BLaER1 (cell line): Measurements from ENCODE around the gene NEDD8.

Source experiments
- H3K27ac ChIP-seq: shearing (Covaris generic); formaldehyde crosslinking; 2 replicates; pipeline ENCODE4 v1.8.1; 2022
- H3K27me3 ChIP-seq: shearing (Covaris generic); formaldehyde crosslinking; 2 replicates; pipeline ENCODE4 v1.8.1; 2022
- H3K36me3 ChIP-seq: shearing (Covaris generic); formaldehyde crosslinking; 2 replicates; pipeline ENCODE4 v1.8.1; 2022
- H3K4me1 ChIP-seq: shearing (Covaris generic); formaldehyde crosslinking; 2 replicates; pipeline ENCODE4 v1.8.1; 2022
- H3K4me2 ChIP-seq: shearing (Covaris generic); formaldehyde crosslinking; 2 replicates; pipeline ENCODE4 v1.8.1; 2022
- H3K4me3 ChIP-seq: shearing (Covaris generic); formaldehyde crosslinking; 2 replicates; pipeline ENCODE4 v1.8.1; 2022
- H3K9ac ChIP-seq: shearing (Covaris generic); formaldehyde crosslinking; 2 replicates; pipeline ENCODE4 v1.8.1; 2022
- H3K9me3 ChIP-seq: shearing (Covaris generic); formaldehyde crosslinking; 2 replicates; pipeline ENCODE4 v1.8.1; 2022
- H4K20me1 ChIP-seq: shearing (Covaris generic); formaldehyde crosslinking; 2 replicates; pipeline ENCODE4 v1.8.1; 2022
- Cebpa-rat ChIP-seq: shearing (Covaris generic); IDR thresholded peaks from 2 replicates; pipeline ENCODE4 v1.8.1; 2022

NEDD8 gene

DNA sequence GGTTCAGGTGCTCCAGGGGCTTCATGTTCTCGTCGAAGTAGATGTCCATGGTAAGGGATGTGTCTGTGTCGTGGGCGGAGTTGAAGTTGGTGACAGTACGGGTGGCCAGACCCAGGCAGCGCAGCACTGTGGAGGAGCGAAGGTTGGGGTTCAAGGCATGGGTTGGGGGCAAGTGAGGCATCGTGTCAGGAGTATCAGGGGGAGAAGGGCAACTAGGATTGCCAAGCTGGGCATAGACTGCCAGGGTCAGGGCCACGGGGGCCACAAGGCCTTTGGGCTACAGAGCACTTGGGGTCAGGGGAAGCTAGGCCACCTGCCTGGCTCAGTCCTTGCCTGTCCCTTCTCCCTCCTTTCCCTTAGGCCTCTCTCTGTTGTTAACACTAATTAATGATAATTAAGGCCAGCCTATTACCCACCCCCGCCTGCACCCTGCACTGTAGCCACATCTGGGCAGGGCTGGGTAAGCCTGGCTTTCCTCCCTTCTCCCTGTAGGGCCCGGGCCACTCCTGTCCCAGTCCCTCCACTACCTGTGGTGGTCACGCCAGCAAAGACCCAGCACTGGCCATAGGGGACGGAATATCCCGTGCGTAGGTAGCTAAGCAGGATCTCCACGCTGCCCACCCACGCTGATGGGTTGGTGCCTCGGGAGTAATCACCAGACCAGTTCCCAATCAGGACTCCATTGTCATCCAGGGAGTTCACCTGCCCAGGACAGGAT lies 26.5 kb upstream of the NEDD8 start:
- H3K9ac ChIP-seq, result no peak overlapping the region
- H3K36me3 ChIP-seq, result peaks cover 13% of the 10 kb centered on the region; the same call in 1 of the 2 replicates
- no peaks in the 10 kb centered on the region for H3K9me3 ChIP-seq

GRCh38 chr14:24258119-24258518 lies 26.0 kb upstream of the NEDD8 start:
- no peak overlapping the region for H3K9ac ChIP-seq

More for the DNA sequence above, 26.5 kb upstream of the NEDD8 start:
- no peak overlapping the region for H3K4me2 ChIP-seq
- TF ChIP-seq Cebpa-rat, result no peak
- H4K20me1 ChIP-seq, result no peaks in the 10 kb centered on the region
- H3K4me3 ChIP-seq, result no peak overlapping the region
- H3K4me1 ChIP-seq, result no peaks in the 10 kb centered on the region
- no peaks in the 10 kb centered on the region for H3K27me3 ChIP-seq
- no peak overlapping the region for H3K27ac ChIP-seq

DNA sequence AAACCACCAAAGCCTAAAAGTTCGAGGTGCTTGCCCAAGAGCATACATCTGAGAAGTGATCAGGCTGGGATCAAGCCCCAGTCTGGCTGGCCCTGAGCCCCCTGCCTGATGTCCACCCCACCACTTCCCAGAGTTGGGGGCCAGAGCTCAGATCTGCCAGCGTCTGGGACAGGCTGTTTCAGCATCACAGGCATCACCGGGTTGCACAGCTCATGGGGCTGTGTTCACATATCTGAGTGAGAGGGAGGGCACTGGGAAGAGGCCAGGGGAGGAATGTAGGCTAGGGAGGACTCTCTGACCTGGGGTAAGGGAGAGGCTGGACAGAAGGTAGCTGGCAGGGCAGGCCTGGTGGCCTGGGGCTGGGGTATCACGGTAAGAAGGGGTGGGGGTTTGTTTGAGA lies 24.8 kb upstream of the NEDD8 start:
- Histone ChIP-seq H3K36me3 (peaks cover 17% of the 10 kb centered on the region; the same call in 1 of the 2 replicates), H3K27ac (no peak overlapping the region), H3K27me3 (no peaks in the 10 kb centered on the region), H3K9me3 (no peaks in the 10 kb centered on the region), H3K4me3 (no peak overlapping the region), H3K4me1 (no peaks in the 10 kb centered on the region), H3K4me2 (no peak overlapping the region), H3K9ac (no peak overlapping the region), H4K20me1 (no peaks in the 10 kb centered on the region)
- no peak for TF ChIP-seq Cebpa-rat

More at GRCh38 chr14:24258119-24258518, 26.0 kb upstream of the NEDD8 start:
- TF ChIP-seq Cebpa-rat, result no peak
- H3K27me3 ChIP-seq, result no peaks in the 10 kb centered on the region
- no peak overlapping the region for H3K4me2 ChIP-seq
- no peaks in the 10 kb centered on the region for H4K20me1 ChIP-seq
- H3K27ac ChIP-seq, result no peak overlapping the region
- H3K4me1 ChIP-seq, result no peaks in the 10 kb centered on the region
- no peaks in the 10 kb centered on the region for H3K9me3 ChIP-seq
- H3K36me3 ChIP-seq, result peaks cover 13% of the 10 kb centered on the region; the same call in 1 of the 2 replicates
- no peak overlapping the region for H3K4me3 ChIP-seq

DNA sequence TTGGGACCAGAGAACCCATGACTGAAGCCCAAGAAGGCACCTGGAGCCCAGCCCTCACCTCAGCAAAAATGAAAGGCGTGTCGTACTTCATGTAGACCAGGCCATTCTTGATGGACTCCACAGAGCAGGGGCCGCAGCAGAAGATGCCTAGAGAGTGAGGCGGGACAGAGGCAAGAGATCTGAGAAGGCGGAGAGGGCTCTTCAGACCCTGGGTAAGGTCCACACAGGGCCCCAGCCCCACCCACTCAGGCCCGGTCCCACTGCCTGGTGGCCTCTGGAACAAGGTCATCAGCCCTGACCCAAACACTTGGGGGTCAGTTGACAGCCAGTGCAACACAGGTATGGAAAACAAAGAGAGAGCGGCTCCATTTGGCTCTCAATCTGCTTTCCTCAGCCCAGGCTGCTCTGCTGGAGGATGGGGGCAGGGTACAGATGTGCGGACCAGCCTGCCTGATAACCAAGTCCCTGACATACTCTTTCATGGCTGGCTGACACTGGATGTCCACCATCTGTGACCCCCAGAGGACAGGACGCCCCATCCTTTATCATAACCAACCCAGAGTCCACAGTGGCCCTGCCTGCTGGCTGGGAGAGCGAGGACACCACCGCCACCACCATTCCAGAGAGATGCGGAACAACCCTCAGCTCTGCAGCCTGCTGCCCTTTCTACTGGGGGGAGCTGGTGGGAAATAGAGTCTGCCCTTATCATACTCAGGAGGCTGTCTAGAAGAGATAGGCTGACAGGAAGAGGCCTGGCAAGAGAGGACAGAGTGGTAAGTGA lies 24.0 kb upstream of the NEDD8 start:
- H3K4me2 ChIP-seq, result no peak overlapping the region

DNA sequence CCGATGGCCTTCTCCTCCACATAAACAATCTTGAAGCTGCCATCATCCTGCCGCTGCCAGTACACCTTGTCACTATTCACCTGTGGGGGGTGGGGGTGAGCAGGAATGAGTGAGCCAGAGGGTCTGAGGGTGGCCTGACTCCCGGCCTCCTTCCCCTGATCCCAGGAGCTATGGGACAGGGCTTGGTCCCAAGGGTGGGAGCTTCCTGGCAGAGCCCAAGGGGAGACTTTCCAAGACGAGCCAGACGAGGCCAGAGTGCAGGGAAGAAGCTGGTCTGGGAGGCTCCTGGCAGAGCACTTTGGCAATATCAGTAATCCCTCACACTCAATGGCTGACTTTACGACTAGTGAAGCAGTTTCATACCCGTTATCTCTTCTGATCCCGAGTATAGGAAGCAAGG lies 23.3 kb upstream of the NEDD8 start:
- H3K9me3 ChIP-seq, result no peaks in the 10 kb centered on the region
- no peak overlapping the region for H3K27ac ChIP-seq
- no peaks in the 10 kb centered on the region for H3K27me3 ChIP-seq
- no peak overlapping the region for H3K4me3 ChIP-seq
- H3K36me3 ChIP-seq, result peaks cover 17% of the 10 kb centered on the region; the same call in 1 of the 2 replicates
- TF ChIP-seq Cebpa-rat, result no peak
- no peak overlapping the region for H3K9ac ChIP-seq
- no peaks in the 10 kb centered on the region for H4K20me1 ChIP-seq
- H3K4me2 ChIP-seq, result no peak overlapping the region
- peaks cover 6% of the 10 kb centered on the region for H3K4me1 ChIP-seq

More for the DNA sequence above, 24.0 kb upstream of the NEDD8 start:
- Histone ChIP-seq H3K36me3 (peaks cover 17% of the 10 kb centered on the region; the same call in 1 of the 2 replicates), H3K9ac (no peak overlapping the region), H3K9me3 (no peaks in the 10 kb centered on the region), H4K20me1 (no peaks in the 10 kb centered on the region), H3K27ac (no peak overlapping the region), H3K27me3 (no peaks in the 10 kb centered on the region), H3K4me3 (no peak overlapping the region), H3K4me1 (no peaks in the 10 kb centered on the region)
- no peak for TF ChIP-seq Cebpa-rat

- Histone ChIP-seq H3K9ac (no peak overlapping the region), H3K9me3 (no peaks in the 10 kb centered on the region), H3K4me2 (no peak overlapping the region), H4K20me1 (no peaks in the 10 kb centered on the region), H3K4me1 (peaks cover 11% of the 10 kb centered on the region), H3K36me3 (peaks cover 17% of the 10 kb centered on the region; the same call in 1 of the 2 replicates), H3K27me3 (no peaks in the 10 kb centered on the region), H3K27ac (no peak overlapping the region), H3K4me3 (no peak overlapping the region)
- TF ChIP-seq Cebpa-rat, result no peak
Measured at GRCh38 chr14:24254630-24255392, 22.6 kb upstream of the NEDD8 start.

DNA sequence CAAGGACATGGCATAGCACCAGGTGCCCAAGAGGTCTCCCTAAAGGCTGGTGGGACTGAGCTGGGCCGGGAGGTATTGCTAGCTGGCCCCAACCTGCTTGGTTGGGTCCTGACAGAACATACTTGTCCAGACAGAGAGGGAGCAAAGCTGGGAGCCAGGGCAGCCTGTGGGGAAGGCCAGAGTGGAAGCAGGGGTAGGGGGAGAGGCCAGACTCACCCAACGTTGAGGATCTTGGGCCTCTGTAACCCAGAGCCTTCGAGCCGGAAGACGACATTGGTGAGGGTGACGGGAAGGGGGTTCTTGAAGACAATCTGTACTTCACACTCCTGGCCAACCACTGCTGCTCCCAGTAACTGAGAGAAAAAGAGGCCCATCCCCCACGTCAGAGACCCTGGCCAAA lies 21.8 kb upstream of the NEDD8 start:
- H3K36me3 ChIP-seq, result peaks cover 17% of the 10 kb centered on the region; the same call in 1 of the 2 replicates
- H3K27me3 ChIP-seq, result no peaks in the 10 kb centered on the region
- no peak for TF ChIP-seq Cebpa-rat

DNA sequence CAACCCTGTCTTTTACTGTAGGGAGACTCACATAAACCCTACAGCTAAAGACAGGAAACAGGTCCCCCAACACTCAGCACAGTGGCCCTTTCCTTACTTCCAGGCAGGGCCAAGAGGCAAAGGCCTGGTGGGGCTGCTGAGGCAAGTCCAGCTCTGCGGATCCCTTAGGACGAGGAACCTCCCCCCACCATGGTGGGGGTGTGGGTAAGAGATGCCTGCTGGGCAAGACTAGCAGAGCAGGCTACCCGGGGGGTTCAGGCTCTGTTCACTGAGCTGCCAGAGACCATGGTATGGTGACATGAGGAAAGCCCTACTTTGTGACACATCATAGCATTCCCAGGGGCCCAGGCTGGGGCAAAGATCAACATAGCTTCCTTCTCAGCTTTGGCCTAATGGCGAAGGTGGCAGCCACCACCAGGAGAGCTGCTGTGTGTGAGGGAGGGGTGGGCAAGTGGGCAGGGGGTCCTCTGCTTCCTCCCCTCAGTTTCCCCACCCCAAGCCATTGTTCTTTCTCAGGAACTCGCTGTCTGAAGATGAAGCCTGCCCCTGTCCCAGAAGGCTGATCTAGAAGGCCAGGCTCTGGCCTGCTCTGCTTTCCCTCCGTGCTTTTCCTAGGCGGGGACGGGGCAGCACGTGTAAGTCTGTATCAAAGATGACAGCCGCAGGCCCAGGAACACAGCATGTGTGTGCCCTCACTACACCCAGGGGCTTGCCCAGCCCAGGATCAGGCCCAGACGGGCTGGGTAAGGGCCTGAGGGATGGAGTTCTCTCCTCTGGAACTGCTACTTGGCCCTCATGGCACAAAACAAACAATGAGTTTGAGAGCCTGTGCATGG lies 20.3 kb upstream of the NEDD8 start:
- no peaks in the 10 kb centered on the region for H3K27me3 ChIP-seq
- H3K4me3 ChIP-seq, result no peak overlapping the region
- no peaks in the 10 kb centered on the region for H3K9me3 ChIP-seq
- H3K9ac ChIP-seq, result no peak overlapping the region
- no peaks in the 10 kb centered on the region for H4K20me1 ChIP-seq
- H3K27ac ChIP-seq, result no peak overlapping the region
- no peak overlapping the region for H3K4me2 ChIP-seq
- H3K4me1 ChIP-seq, result peaks cover 11% of the 10 kb centered on the region
- peaks cover 17% of the 10 kb centered on the region; the same call in 1 of the 2 replicates for H3K36me3 ChIP-seq
- no peak for TF ChIP-seq Cebpa-rat

More for the DNA sequence above, 21.8 kb upstream of the NEDD8 start:
- no peaks in the 10 kb centered on the region for H4K20me1 ChIP-seq
- no peak overlapping the region for H3K9ac ChIP-seq
- H3K9me3 ChIP-seq, result no peaks in the 10 kb centered on the region
- H3K4me3 ChIP-seq, result no peak overlapping the region
- no peak overlapping the region for H3K27ac ChIP-seq
- peaks cover 11% of the 10 kb centered on the region for H3K4me1 ChIP-seq
- H3K4me2 ChIP-seq, result no peak overlapping the region

DNA sequence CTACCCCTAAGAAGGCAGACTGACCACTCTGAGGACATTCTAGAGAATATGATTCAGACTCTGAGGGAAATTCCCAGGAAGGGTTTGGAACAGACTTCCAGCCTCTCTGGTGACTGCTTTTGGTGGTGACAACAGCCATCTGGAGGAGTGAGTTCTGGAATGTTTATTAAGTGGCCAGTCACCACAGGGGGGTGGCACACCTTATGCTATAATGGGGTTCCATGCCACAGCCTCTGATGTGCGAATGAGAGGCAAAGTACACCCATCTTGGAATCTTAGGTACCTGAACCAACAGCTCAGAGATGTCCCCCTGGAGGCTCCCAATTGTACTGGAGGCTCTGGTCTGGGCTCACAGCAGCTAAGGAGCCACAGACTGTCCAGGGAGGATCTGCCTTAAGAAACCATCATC lies 19.7 kb upstream of the NEDD8 start:
- H3K4me1 ChIP-seq, result peaks cover 15% of the 10 kb centered on the region
- H3K27ac ChIP-seq, result no peak overlapping the region

More for the DNA sequence above, 19.7 kb upstream of the NEDD8 start:
- TF ChIP-seq Cebpa-rat, result no peak
- Histone ChIP-seq H3K9me3 (no peaks in the 10 kb centered on the region), H3K9ac (no peak overlapping the region), H3K4me3 (no peak overlapping the region), H3K36me3 (peaks cover 17% of the 10 kb centered on the region; the same call in 1 of the 2 replicates), H3K27me3 (no peaks in the 10 kb centered on the region), H4K20me1 (no peaks in the 10 kb centered on the region), H3K4me2 (no peak overlapping the region)
